ENCODE results near the gene CACNA1D.

GRCh38 chr3:53495520-53496391 is 1.3 kb downstream of the CACNA1D start:
- no peak for TF ChIP-seq CTCF (IDR thresholded peaks at IDR 0.05)
- no peak for TF ChIP-seq ZFX (IDR thresholded peaks at IDR 0.05; ENCODE audit: borderline replicate concordance)
